ENCODE data around the gene SPOCK2.
"Not testable (repeated sequence)": the region's sequence is repeated elsewhere in the genome, so short reads cannot be mapped to it uniquely, and the experiment has no call there.

The SPOCK2 gene

GRCh38 chr10:72087969-72088888, at the start of gene SPOCK2:
Gene SPOCK2 (minus strand): TSS chr10:72088551. CDS start chr10:72088328, 223 bp downstream.
- DNase-seq: no peak

GRCh38 chr10:72137583-72137982, 49.2 kb upstream of the SPOCK2 start:
- DNase-seq: no peak

GRCh38 chr10:72136225-72136624, 47.9 kb upstream of the SPOCK2 start:
- not testable (repeated sequence) for DNase-seq

GRCh38 chr10:72134785-72135767, 46.7 kb upstream of the SPOCK2 start:
- DNase-seq: no peak

GRCh38 chr10:72133517-72133916, 45.2 kb upstream of the SPOCK2 start:
- no peak for DNase-seq

- DNase-seq: no peak
These were observed 44.5 kb upstream of the SPOCK2 start for GRCh38 chr10:72132854-72133253.

GRCh38 chr10:72127571-72127970, 39.2 kb upstream of the SPOCK2 start:
- DNase-seq: no peak

GRCh38 chr10:72126872-72127232, 38.5 kb upstream of the SPOCK2 start:
- DNase-seq: no peak

- no peak for DNase-seq
These were observed 38.0 kb upstream of the SPOCK2 start for GRCh38 chr10:72126184-72126871.

- no peak for DNase-seq
These were observed 36.6 kb upstream of the SPOCK2 start for GRCh38 chr10:72124989-72125388.

GRCh38 chr10:72124381-72124780, 36.0 kb upstream of the SPOCK2 start:
- DNase-seq: no peak

- DNase-seq: no peak
These were observed 35.3 kb upstream of the SPOCK2 start for GRCh38 chr10:72123616-72124015.

- no peak for DNase-seq
These were observed 33.9 kb upstream of the SPOCK2 start for GRCh38 chr10:72122221-72122620.

GRCh38 chr10:72121389-72121788, 33.0 kb upstream of the SPOCK2 start:
- no peak for DNase-seq

- no peak for DNase-seq
These were observed 28.0 kb upstream of the SPOCK2 start for GRCh38 chr10:72116372-72116771.

- no peak for DNase-seq
These were observed 26.5 kb upstream of the SPOCK2 start for GRCh38 chr10:72114706-72115450.

GRCh38 chr10:72110673-72111401, 22.5 kb upstream of the SPOCK2 start:
- DNase-seq: no peak

- DNase-seq: no peak
These were observed 21.3 kb upstream of the SPOCK2 start for GRCh38 chr10:72109636-72110157.

GRCh38 chr10:72108830-72109635, 20.7 kb upstream of the SPOCK2 start:
- no peak for DNase-seq

GRCh38 chr10:72108004-72108370, 19.6 kb upstream of the SPOCK2 start:
- DNase-seq: not testable (repeated sequence)
